GM19372 (cell line): Measurements from ENCODE around the gene LRMDA.

ENCODE experiments used
- ATAC-seq: cut with Tn5 transposase; IDR thresholded peaks from one replicate; pipeline ENCODE4 v1.9.1; 2021; ENCODE audit warnings: mild to moderate bottlenecking, low read depth, moderate library complexity; ENCODE audit not compliant: unreplicated experiment

LRMDA gene

GRCh38 chr10:75469006-75469616 is 37.7 kb downstream of the LRMDA start:
- ATAC-seq, result no peak

- no peak for ATAC-seq
Observed at GRCh38 chr10:75470901-75471300, 39.5 kb downstream of the LRMDA start.

GRCh38 chr10:75472685-75473084 is 41.3 kb downstream of the LRMDA start:
- ATAC-seq, result no peak

GRCh38 chr10:75474106-75474505 is 42.7 kb downstream of the LRMDA start:
- no peak for ATAC-seq

- no peak for ATAC-seq
Observed at GRCh38 chr10:75475460-75476182, 44.2 kb downstream of the LRMDA start.

GRCh38 chr10:75476569-75476968 is 45.1 kb downstream of the LRMDA start:
- no peak for ATAC-seq

- ATAC-seq, result no peak
Observed at GRCh38 chr10:75476985-75477384, 45.6 kb downstream of the LRMDA start.

GRCh38 chr10:75477680-75478079 is 46.3 kb downstream of the LRMDA start:
- ATAC-seq, result no peak

GRCh38 chr10:75480374-75480773 is 49.0 kb downstream of the LRMDA start:
- no peak for ATAC-seq

- ATAC-seq, result no peak
Observed at GRCh38 chr10:75483188-75483587, 51.8 kb downstream of the LRMDA start.

- no peak for ATAC-seq
Observed at GRCh38 chr10:75484717-75485116, 53.3 kb downstream of the LRMDA start.

GRCh38 chr10:75486591-75486990 is 55.2 kb downstream of the LRMDA start:
- ATAC-seq, result no peak

GRCh38 chr10:75487087-75487754 is 55.8 kb downstream of the LRMDA start:
- ATAC-seq, result no peak

GRCh38 chr10:75487755-75488125 is 56.3 kb downstream of the LRMDA start:
- no peak for ATAC-seq

GRCh38 chr10:75492173-75492925 is 60.9 kb downstream of the LRMDA start:
- no peak for ATAC-seq

GRCh38 chr10:75493464-75493863 is 62.0 kb downstream of the LRMDA start:
- no peak for ATAC-seq

- ATAC-seq, result no peak
Observed at GRCh38 chr10:75495434-75496190, 64.2 kb downstream of the LRMDA start.

GRCh38 chr10:75496191-75496567 is 64.8 kb downstream of the LRMDA start:
- ATAC-seq, result no peak

GRCh38 chr10:75497997-75498883 is 66.8 kb downstream of the LRMDA start:
- no peak for ATAC-seq
